Stimulated activated CD4-positive, alpha-beta T cell treated with anti-CD3 and anti-CD28 coated beads, TNF-alpha, amount 100 ng/mL, for 48 hours (primary cell): ENCODE data around the gene GARIN1A.
A peak's percentile ranks its signal among the peaks of the same experiment; 100 is the strongest.
"Not testable (repeated sequence)": the region's sequence is repeated elsewhere in the genome, so short reads cannot be mapped to it uniquely, and the experiment has no call there.

Experiments
- DNase-seq, 3 donors: peaks; one replicate each; pipeline ENCODE4 v3.0.0-alpha.2; 2020; ENCODE audit warnings: low read depth in 3 of 3

GARIN1A gene

GRCh38 chr7:128671992-128672391 lies at the start of gene GARIN1A:
GARIN1A (plus strand) TSS chr7:128672292; CDS start chr7:128672398, 106 bp downstream.
- DNase-seq = no peak

- DNase-seq = not testable (repeated sequence)
Measured at GRCh38 chr7:128627124-128627523, 45.0 kb upstream of the GARIN1A start.

- not testable (repeated sequence) for DNase-seq
Measured at GRCh38 chr7:128633915-128634314, 38.2 kb upstream of the GARIN1A start.

GRCh38 chr7:128645206-128645605 lies 26.9 kb upstream of the GARIN1A start:
- DNase-seq = not testable (repeated sequence)

- DNase-seq = not testable (repeated sequence)
Measured at GRCh38 chr7:128645844-128646243, 26.2 kb upstream of the GARIN1A start.

GRCh38 chr7:128646877-128647276 lies 25.2 kb upstream of the GARIN1A start:
- DNase-seq = not testable (repeated sequence)

GRCh38 chr7:128651096-128651495 lies 21.0 kb upstream of the GARIN1A start:
- not testable (repeated sequence) for DNase-seq

GRCh38 chr7:128652606-128653005 lies 19.5 kb upstream of the GARIN1A start:
- DNase-seq = not testable (repeated sequence)

- not testable (repeated sequence) for DNase-seq
Measured at GRCh38 chr7:128653197-128653596, 18.9 kb upstream of the GARIN1A start.

GRCh38 chr7:128654080-128654479 lies 18.0 kb upstream of the GARIN1A start:
- not testable (repeated sequence) for DNase-seq

- not testable (repeated sequence) for DNase-seq
Measured at GRCh38 chr7:128654501-128654900, 17.6 kb upstream of the GARIN1A start.

GRCh38 chr7:128658428-128658827 lies 13.7 kb upstream of the GARIN1A start:
- DNase-seq = not testable (repeated sequence)

GRCh38 chr7:128660596-128660995 lies 11.5 kb upstream of the GARIN1A start:
- DNase-seq = no peak

- no peak for DNase-seq
Measured at GRCh38 chr7:128661446-128661845, 10.6 kb upstream of the GARIN1A start.

GRCh38 chr7:128662091-128662490 lies 10.0 kb upstream of the GARIN1A start:
- no peak for DNase-seq

- DNase-seq = not testable (repeated sequence)
Measured at GRCh38 chr7:128663223-128663622, 8.9 kb upstream of the GARIN1A start.

GRCh38 chr7:128665057-128665456 lies 7.0 kb upstream of the GARIN1A start:
- DNase-seq = no peak

- no peak for DNase-seq
Measured at GRCh38 chr7:128666200-128666599, 5.9 kb upstream of the GARIN1A start.

- DNase-seq = peak in 1 of 3 donors; percentile 8
Measured at GRCh38 chr7:128672927-128673517, 930 bp downstream of the GARIN1A start.

GRCh38 chr7:128673571-128673970 lies 1.5 kb downstream of the GARIN1A start:
- DNase-seq = no peak

GRCh38 chr7:128676665-128677064 lies 4.6 kb downstream of the GARIN1A start:
- DNase-seq = no peak

- DNase-seq = no peak
Measured at GRCh38 chr7:128679920-128680319, 7.8 kb downstream of the GARIN1A start.

- no peak for DNase-seq
Measured at GRCh38 chr7:128681794-128682537, 9.9 kb downstream of the GARIN1A start.
